Iris pigment epithelial cell (primary cell): ENCODE results near the gene GPR32.
"Not testable (repeated sequence)": the region's sequence is repeated elsewhere in the genome, so short reads cannot be mapped to it uniquely, and the experiment has no call there.

ENCODE experiments used
- DNase-seq: peaks from one replicate; pipeline ENCODE4 v3.0.0-alpha.2; 2011; ENCODE audit warnings: low read depth

Gene GPR32

GRCh38 chr19:50803633-50804419 lies 33.6 kb downstream of the GPR32 start:
- peak; percentile 18 for DNase-seq

- peak; percentile 99 for DNase-seq
Measured at GRCh38 chr19:50804420-50805272, 34.4 kb downstream of the GPR32 start.

- DNase-seq, result no peak
Measured at GRCh38 chr19:50808856-50809255, 38.6 kb downstream of the GPR32 start.

GRCh38 chr19:50811622-50812238 lies 41.5 kb downstream of the GPR32 start:
- DNase-seq, result not testable (repeated sequence)

- no peak for DNase-seq
Measured at GRCh38 chr19:50812474-50812873, 42.2 kb downstream of the GPR32 start.

- no peak for DNase-seq
Measured at GRCh38 chr19:50814883-50815282, 44.6 kb downstream of the GPR32 start.

- no peak for DNase-seq
Measured at GRCh38 chr19:50815439-50815838, 45.2 kb downstream of the GPR32 start.

GRCh38 chr19:50817941-50818858 lies 47.9 kb downstream of the GPR32 start:
- DNase-seq, result peak; percentile 17

GRCh38 chr19:50818859-50819472 lies 48.7 kb downstream of the GPR32 start:
- DNase-seq, result no peak

- no peak for DNase-seq
Measured at GRCh38 chr19:50819636-50820035, 49.4 kb downstream of the GPR32 start.

- DNase-seq, result no peak
Measured at GRCh38 chr19:50820086-50820485, 49.8 kb downstream of the GPR32 start.

GRCh38 chr19:50820549-50821247 lies 50.4 kb downstream of the GPR32 start:
- DNase-seq, result no peak

GRCh38 chr19:50821248-50821612 lies 51.0 kb downstream of the GPR32 start:
- no peak for DNase-seq
